Measurements from ENCODE around the gene FYN. TPM values are rescaled to one million over a fixed set of nuclear protein-coding genes. Genes with fewer than 3 reads are reported as not detected.
"Not testable (repeated sequence)": the region's sequence is repeated elsewhere in the genome, so short reads cannot be mapped to it uniquely, and the experiment has no call there.

The FYN gene
- total RNA-seq, 1 experiment from 2014 or later: 95.8 TPM

GRCh38 chr6:111852725-111853124, 20.5 kb downstream of the FYN start:
- no peak for DNase-seq (ENCODE audit: low read depth)

DNA sequence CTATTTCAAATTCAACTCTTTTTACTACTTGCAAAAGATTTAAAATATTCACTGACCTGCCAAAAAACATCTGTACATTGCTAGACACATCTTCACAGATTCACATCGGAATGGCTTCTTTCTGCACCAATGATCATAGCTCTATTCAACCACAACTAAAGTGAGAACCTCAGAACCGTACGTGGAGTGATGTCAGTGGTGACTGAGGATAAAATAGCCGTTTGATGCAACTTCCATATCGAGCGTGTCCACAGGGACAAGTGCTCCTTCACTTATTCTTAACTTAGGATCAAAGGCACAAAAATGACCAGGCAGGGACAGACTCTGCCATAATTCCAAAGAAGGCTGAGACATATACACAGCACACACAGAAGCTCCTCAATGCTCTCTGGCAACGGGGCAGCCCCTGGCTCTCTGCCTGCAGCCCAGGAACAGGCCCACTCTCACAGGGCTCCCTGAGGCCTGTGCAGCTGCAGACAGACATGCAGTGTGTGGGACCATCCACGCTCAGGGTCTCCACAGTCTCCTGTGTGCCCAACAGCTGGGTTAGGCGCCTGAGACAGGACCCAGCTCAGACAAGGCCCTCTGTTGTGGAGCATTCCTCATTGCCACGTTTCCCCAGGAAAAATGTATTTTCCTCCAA, 22.8 kb downstream of the FYN start:
- no peak for DNase-seq (ENCODE audit: low read depth)

DNA sequence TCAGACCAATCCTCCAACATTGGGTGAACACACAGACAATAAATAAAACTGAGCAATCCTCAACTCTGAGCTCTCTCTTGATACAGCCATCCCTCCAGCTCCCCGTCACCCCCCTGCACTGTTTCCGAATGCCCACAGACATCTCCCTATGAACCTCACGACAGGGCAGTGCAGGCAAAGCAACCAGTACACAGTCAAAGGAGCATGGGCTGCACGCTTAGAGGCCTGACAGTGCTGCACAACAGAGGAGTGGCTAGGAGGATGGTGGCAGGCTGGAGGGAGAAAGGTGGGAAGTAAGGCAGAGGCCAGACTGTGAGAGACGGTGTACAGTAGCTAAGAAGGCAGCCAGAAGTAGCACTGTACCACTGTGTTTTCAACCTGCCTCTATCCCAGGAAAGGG, 24.0 kb downstream of the FYN start:
- no peak for DNase-seq (ENCODE audit: low read depth)

GRCh38 chr6:111848262-111848812, 24.9 kb downstream of the FYN start:
- DNase-seq (ENCODE audit: low read depth): no peak

DNA sequence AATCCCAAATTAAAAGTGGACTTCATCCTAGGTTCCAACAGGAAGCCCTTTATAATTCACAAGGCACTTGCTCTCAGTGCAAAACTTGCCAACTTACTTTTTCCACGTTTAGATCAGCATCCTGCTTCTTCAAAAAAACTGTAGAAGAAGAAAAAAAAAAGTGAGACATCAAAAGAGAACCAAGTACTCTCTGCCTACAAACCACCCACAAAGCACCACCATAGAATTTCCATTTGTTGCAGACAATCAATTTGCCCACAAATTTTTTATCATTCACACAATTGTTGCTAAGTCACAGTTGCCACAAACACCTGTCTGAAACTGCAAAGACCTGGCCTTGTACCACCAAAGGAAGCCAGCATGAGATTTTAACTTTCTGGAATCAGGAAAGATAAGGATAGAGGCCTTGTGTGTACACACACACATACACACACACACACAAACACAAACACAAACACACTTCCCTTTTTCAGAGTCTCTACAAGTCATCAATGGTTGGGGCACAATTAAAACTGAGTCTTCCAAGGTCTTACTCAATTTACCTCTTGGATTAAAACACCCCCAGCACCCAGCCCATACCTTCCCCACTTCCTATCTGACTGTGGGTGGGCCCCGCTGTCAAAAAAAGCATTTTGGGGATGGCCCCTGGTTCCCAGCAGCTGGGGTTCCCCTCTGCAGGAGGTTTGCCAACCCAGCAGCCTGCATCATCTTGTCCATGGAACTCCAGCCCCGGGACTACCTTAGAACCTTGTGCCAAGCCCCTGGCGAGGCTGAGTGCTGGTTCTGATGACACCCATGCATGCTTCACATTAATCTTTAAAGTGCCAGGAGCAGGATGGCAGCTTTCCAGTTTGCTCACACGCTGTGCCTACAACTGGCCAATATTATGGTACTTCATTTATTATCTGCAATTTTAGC, 26.5 kb downstream of the FYN start:
- DNase-seq (ENCODE audit: low read depth): no peak

GRCh38 chr6:111846066-111846465, 27.2 kb downstream of the FYN start:
- peak; percentile 61 for DNase-seq (ENCODE audit: low read depth)

- DNase-seq (ENCODE audit: low read depth): no peak
Measured at GRCh38 chr6:111845441-111845871, 27.8 kb downstream of the FYN start.

GRCh38 chr6:111844921-111845320, 28.3 kb downstream of the FYN start:
- no peak for DNase-seq (ENCODE audit: low read depth)

DNA sequence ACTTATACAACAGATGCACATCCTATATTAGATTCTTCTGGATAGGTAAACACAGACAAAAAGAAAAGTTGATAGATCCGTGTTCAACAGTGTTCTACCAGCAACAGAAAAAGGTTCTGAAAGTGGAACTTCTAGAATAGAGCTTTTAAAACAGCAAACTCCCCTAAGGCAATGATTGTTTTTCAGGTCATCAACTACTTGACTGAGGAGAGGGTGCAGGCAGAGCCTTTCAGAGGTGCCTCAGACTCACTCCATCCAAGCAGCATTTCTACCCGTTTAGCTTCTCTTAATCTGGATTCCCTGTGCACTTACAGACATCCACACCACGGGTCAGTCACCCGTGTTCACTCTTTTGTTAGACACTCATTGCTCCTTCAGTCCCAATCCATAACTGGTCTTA, 28.9 kb downstream of the FYN start:
- DNase-seq (ENCODE audit: low read depth): no peak

GRCh38 chr6:111843347-111844147, 29.7 kb downstream of the FYN start:
- DNase-seq (ENCODE audit: low read depth): peak; percentile 54

DNA sequence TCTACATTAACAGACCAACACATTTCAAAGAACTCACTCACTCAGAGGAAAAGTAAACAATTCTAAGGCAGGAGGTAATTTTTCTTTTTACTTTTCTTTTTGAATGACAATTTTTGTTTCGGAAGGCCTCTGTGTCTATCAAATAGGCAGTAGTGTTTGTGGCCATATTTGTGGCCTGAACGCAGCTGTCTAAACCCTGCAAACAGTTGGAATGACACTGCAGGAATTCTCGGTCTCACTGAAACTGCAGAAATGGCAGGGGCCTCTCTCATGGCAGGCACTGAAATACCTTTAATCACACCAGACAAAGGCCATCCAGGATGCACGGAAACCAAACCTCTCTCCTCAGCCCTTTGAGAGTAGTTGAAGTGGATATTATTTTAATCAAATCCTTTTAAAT, 30.4 kb downstream of the FYN start:
- peak; percentile 88 for DNase-seq (ENCODE audit: low read depth)

- peak; percentile 58 for DNase-seq (ENCODE audit: low read depth)
Measured at GRCh38 chr6:111842271-111842822, 30.9 kb downstream of the FYN start.

DNA sequence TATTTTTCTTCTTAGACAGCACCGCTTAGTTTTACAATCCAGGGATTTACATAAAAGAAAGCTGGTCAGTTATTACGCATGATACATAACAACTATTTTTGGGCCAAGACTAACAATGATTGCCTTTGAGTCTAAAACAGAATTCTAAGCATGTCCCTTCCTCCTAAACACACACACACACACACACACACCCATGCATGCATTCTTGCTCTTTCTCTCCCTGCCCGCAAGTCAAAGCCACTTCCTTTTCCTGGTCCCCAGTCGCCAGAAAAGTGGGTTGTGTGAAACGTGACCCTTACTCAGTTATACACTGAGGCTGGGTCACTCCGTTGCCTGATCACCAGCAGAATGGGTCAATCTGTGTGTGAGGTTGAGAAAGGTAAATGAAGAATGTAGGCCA, 31.4 kb downstream of the FYN start:
- peak; percentile 95 for DNase-seq (ENCODE audit: low read depth)

DNA sequence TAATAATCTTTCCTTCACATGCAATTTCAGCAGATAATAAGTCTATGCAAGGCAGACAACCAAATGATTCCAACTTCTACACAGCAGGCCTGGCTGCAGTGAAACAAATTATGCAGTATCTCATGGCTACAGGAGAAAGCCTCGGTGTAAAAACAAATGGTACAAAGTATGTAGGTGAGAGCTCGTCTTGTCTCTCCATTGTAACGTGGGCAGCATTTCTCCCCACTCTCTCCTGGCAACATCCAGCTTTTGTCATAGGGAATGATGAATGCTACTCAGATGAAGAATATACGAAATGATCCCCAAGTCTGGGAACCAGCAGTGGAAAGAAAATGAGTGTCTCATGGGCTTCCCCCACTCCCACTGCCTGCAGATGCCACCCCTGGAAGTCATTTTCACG, 32.4 kb downstream of the FYN start:
- no peak for DNase-seq (ENCODE audit: low read depth)

- DNase-seq (ENCODE audit: low read depth): no peak
Measured at GRCh38 chr6:111838749-111839484, 34.3 kb downstream of the FYN start.

- no peak for DNase-seq (ENCODE audit: low read depth)
Measured at GRCh38 chr6:111837641-111838500, 35.4 kb downstream of the FYN start.

GRCh38 chr6:111837007-111837406, 36.2 kb downstream of the FYN start:
- DNase-seq (ENCODE audit: low read depth): no peak

GRCh38 chr6:111835807-111836206, 37.4 kb downstream of the FYN start:
- DNase-seq (ENCODE audit: low read depth): no peak

- DNase-seq (ENCODE audit: low read depth): not testable (repeated sequence)
Measured at GRCh38 chr6:111835398-111835797, 37.9 kb downstream of the FYN start.

DNA sequence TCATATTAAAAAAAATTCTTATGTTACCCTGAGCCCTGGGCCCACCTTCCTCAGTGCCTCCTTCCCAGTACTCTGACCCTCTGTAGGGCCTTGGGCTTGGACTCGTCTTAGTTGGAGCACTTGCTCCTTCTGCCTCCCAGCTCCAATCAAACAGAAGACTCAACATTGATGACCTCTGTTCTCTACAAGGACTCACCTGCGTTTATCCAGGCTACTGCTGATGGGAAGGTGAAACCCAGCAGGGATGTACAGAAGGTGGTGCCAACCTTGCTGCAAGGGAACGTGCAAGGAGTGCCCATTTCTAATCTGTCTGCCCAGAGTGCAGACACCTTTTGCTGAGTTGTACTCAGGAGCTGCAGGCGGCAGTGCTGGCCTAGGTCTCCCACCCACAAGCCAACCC, 38.9 kb downstream of the FYN start:
- DNase-seq (ENCODE audit: low read depth): no peak

All from LHCN-M2 (cell line).